ENCODE measurements around the gene ZNF579. TPM values are rescaled to one million over a fixed set of nuclear protein-coding genes. Genes with fewer than 3 reads are reported as not detected.
A peak's percentile ranks its signal among the peaks of the same experiment; 100 is the strongest.

Gene ZNF579
- total RNA-seq, 1 donor from 2014 or later, result 29.1 TPM

- Mint-ChIP-seq H3K9me3 (peaks cover 2% of the 10 kb centered on the region), H3K27me3 (ENCODE audit: low read depth) (no peaks in the 10 kb centered on the region), H3K27ac (ENCODE audit: unreplicated experiment) (no peak overlapping the region), H3K4me1 (peaks cover 48% of the 10 kb centered on the region), H3K4me3 (peak overlapping the region; percentile 69), H3K36me3 (ENCODE audit: low read depth) (peaks cover 2% of the 10 kb centered on the region)
- no peak for DNase-seq (ENCODE audit: low read depth, low spot score)
- no peak for TF ChIP-seq CTCF (conservative IDR thresholded peaks at IDR 0.05)
Observed at GRCh38 chr19:55603581-55604292, 23.1 kb upstream of the ZNF579 start.

GRCh38 chr19:55603115-55603514, 22.5 kb upstream of the ZNF579 start:
- Mint-ChIP-seq H3K4me3 (peak overlapping the region; percentile 69), H3K4me1 (peaks cover 48% of the 10 kb centered on the region), H3K27me3 (ENCODE audit: low read depth) (no peaks in the 10 kb centered on the region), H3K9me3 (peaks cover 5% of the 10 kb centered on the region), H3K27ac (ENCODE audit: unreplicated experiment) (no peak overlapping the region), H3K36me3 (ENCODE audit: low read depth) (peaks cover 5% of the 10 kb centered on the region)
- no peak for DNase-seq (ENCODE audit: low read depth, low spot score)
- TF ChIP-seq CTCF (conservative IDR thresholded peaks at IDR 0.05), result no peak

GRCh38 chr19:55602104-55603001, 21.7 kb upstream of the ZNF579 start:
- Mint-ChIP-seq H3K36me3 (ENCODE audit: low read depth) (peaks cover 5% of the 10 kb centered on the region), H3K9me3 (peaks cover 5% of the 10 kb centered on the region), H3K27me3 (ENCODE audit: low read depth) (no peaks in the 10 kb centered on the region), H3K4me3 (peak overlapping the region; percentile 88), H3K4me1 (peaks cover 42% of the 10 kb centered on the region), H3K27ac (ENCODE audit: unreplicated experiment) (no peak overlapping the region)
- TF ChIP-seq CTCF (conservative IDR thresholded peaks at IDR 0.05), result no peak
- no peak for DNase-seq (ENCODE audit: low read depth, low spot score)

GRCh38 chr19:55601084-55601483, 20.4 kb upstream of the ZNF579 start:
- Mint-ChIP-seq H3K36me3 (ENCODE audit: low read depth) (peaks cover 13% of the 10 kb centered on the region), H3K27ac (ENCODE audit: unreplicated experiment) (no peak overlapping the region), H3K9me3 (peaks cover 5% of the 10 kb centered on the region), H3K4me3 (peak overlapping the region; percentile 88), H3K27me3 (ENCODE audit: low read depth) (no peaks in the 10 kb centered on the region), H3K4me1 (peaks cover 31% of the 10 kb centered on the region)
- DNase-seq (ENCODE audit: low read depth, low spot score), result no peak
- TF ChIP-seq CTCF (conservative IDR thresholded peaks at IDR 0.05), result no peak

- H3K36me3 Mint-ChIP-seq (ENCODE audit: low read depth), result peaks cover 17% of the 10 kb centered on the region
- no peak overlapping the region for H3K27ac Mint-ChIP-seq (ENCODE audit: unreplicated experiment)
Observed at GRCh38 chr19:55600662-55601028, 20.0 kb upstream of the ZNF579 start.

More at GRCh38 chr19:55600662-55601028, 20.0 kb upstream of the ZNF579 start:
- DNase-seq (ENCODE audit: low read depth, low spot score), result no peak
- Mint-ChIP-seq H3K27me3 (ENCODE audit: low read depth) (no peaks in the 10 kb centered on the region), H3K4me3 (peak overlapping the region; percentile 88), H3K9me3 (peaks cover 5% of the 10 kb centered on the region), H3K4me1 (peaks cover 28% of the 10 kb centered on the region)
- no peak for TF ChIP-seq CTCF (conservative IDR thresholded peaks at IDR 0.05)

Measured in neural crest cell (in vitro differentiated cells).